Measurements from ENCODE around the gene NEDD9. TPM values are rescaled to one million over a fixed set of nuclear protein-coding genes. Genes with fewer than 3 reads are reported as not detected.

Gene NEDD9
- total and polyA plus RNA-seq, 10 of the 15 experiments (the other 5 are each of a cell fraction or from before 2014, with no cell fraction given): 4.9 to 92.6 (median 14.6) TPM

DNA sequence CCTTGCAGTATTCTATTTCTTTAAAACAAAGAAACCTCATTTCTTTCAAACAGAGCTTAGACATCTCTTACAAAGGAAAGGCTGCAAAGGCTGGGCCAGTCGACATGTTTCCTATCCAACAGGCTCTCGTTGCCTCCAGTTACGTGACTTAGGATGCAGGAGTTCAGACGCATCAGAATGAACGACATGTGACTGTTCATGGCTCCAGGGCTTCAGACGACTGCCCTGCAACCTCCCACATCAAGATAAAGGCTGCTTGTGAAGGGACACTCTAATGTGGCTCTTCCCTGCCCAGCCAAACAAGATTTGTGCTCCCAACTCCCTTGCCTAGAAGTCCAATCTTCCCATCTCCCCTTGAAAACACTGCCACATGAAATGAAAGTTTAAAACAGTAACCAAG is 14.3 kb upstream of the NEDD9 start:
- no peaks in the 10 kb centered on the region for H4K20me1 ChIP-seq (ENCODE audit: control insufficient read depth, insufficient read depth)
- TF ChIP-seq, protein P1, sequence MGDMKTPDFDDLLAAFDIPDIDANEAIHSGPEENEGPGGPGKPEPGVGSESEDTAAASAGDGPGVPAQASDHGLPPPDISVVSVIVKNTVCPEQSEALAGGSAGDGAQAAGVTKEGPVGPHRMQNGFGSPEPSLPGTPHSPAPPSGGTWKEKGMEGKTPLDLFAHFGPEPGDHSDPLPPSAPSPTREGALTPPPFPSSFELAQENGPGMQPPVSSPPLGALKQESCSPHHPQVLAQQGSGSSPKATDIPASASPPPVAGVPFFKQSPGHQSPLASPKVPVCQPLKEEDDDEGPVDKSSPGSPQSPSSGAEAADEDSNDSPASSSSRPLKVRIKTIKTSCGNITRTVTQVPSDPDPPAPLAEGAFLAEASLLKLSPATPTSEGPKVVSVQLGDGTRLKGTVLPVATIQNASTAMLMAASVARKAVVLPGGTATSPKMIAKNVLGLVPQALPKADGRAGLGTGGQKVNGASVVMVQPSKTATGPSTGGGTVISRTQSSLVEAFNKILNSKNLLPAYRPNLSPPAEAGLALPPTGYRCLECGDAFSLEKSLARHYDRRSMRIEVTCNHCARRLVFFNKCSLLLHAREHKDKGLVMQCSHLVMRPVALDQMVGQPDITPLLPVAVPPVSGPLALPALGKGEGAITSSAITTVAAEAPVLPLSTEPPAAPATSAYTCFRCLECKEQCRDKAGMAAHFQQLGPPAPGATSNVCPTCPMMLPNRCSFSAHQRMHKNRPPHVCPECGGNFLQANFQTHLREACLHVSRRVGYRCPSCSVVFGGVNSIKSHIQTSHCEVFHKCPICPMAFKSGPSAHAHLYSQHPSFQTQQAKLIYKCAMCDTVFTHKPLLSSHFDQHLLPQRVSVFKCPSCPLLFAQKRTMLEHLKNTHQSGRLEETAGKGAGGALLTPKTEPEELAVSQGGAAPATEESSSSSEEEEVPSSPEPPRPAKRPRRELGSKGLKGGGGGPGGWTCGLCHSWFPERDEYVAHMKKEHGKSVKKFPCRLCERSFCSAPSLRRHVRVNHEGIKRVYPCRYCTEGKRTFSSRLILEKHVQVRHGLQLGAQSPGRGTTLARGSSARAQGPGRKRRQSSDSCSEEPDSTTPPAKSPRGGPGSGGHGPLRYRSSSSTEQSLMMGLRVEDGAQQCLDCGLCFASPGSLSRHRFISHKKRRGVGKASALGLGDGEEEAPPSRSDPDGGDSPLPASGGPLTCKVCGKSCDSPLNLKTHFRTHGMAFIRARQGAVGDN (IDR thresholded peaks at IDR 0.05): no peak
- no peak for TF ChIP-seq RELA (IDR thresholded peaks at IDR 0.05; ENCODE audit: borderline replicate concordance, partially characterized antibody)
- TF ChIP-seq, protein P2, sequence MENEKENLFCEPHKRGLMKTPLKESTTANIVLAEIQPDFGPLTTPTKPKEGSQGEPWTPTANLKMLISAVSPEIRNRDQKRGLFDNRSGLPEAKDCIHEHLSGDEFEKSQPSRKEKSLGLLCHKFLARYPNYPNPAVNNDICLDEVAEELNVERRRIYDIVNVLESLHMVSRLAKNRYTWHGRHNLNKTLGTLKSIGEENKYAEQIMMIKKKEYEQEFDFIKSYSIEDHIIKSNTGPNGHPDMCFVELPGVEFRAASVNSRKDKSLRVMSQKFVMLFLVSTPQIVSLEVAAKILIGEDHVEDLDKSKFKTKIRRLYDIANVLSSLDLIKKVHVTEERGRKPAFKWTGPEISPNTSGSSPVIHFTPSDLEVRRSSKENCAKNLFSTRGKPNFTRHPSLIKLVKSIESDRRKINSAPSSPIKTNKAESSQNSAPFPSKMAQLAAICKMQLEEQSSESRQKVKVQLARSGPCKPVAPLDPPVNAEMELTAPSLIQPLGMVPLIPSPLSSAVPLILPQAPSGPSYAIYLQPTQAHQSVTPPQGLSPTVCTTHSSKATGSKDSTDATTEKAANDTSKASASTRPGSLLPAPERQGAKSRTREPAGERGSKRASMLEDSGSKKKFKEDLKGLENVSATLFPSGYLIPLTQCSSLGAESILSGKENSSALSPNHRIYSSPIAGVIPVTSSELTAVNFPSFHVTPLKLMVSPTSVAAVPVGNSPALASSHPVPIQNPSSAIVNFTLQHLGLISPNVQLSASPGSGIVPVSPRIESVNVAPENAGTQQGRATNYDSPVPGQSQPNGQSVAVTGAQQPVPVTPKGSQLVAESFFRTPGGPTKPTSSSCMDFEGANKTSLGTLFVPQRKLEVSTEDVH (IDR thresholded peaks at IDR 0.05; ENCODE audit: low read depth, partially characterized antibody): no peak
- no peak for TF ChIP-seq BHLHE40 (IDR thresholded peaks at IDR 0.05; ENCODE audit: borderline replicate concordance in 1 of 2, low read depth in 2 of 2, low read length in 1 of 2)
- no peak for TF ChIP-seq NFXL1 (IDR thresholded peaks at IDR 0.05; ENCODE audit: borderline replicate concordance)
- H3K9ac ChIP-seq (ENCODE audit: control insufficient read depth, insufficient read depth, low read length): no peak overlapping the region
- H3K27ac ChIP-seq (ENCODE audit: control insufficient read depth, insufficient read depth): no peak overlapping the region
- no peak overlapping the region for H3K4me3 ChIP-seq
- H3K9me3 ChIP-seq (replicated peaks; ENCODE audit: control insufficient read depth, insufficient read depth, low read length): peaks cover 6% of the 10 kb centered on the region; the same call in 1 of the 3 replicates
- 93% methylated on average over 6 of the region's 6 CpGs for WGBS (ENCODE audit: insufficient coverage, insufficient replicate concordance, low lambda C conversion rate, missing lambda C conversion rate)
- no peaks in the 10 kb centered on the region for H3K4me1 ChIP-seq (ENCODE audit: control insufficient read depth, insufficient read depth, low read length)
- H2AFZ ChIP-seq (ENCODE audit: control insufficient read depth, low read depth, low read length): no peak overlapping the region
- ATAC-seq (no peak), FAIRE-seq (no peak), DNase-seq (ENCODE audit: low read depth, low spot score) (no peak)
- no peak overlapping the region for H3K4me2 ChIP-seq (ENCODE audit: control insufficient read depth, insufficient read depth)
- ChIA-PET SMC1A (ENCODE audit: uncharacterized antibody, unreplicated experiment) (interaction anchor here (1.5 to 5.6 kb wide), 4 partner anchors 8 to 71 kb away, joined by 3 to 36 read pairs (median 8); partner anchors contain the start of gene NEDD9), CTCF (interaction anchor here (1.0 to 1.5 kb wide), 2 partner anchors 8 to 75 kb away, joined by 3 to 5 read pairs; no protein-coding TSS in a partner anchor), POLR2A (no interaction called here), RAD21 (ENCODE audit: unreplicated experiment) (interaction anchor here (1.2 to 2.4 kb wide), 2 partner anchors 14 to 31 kb away, joined by 3 to 9 read pairs; partner anchors contain the start of gene NEDD9)
- no peaks in the 10 kb centered on the region for H3K79me2 ChIP-seq (ENCODE audit: control insufficient read depth, insufficient read depth, low read length)
- in situ Hi-C loops (cut with MboI): no loop called here
- BruUV-seq (replicated peaks): no TSS peak
- no peaks in the 10 kb centered on the region for H3K27me3 ChIP-seq (replicated peaks in 1 of 2; ENCODE audit: control insufficient read depth in 2 of 2, insufficient read depth in 2 of 2, low read length in 1 of 2)
- peaks cover 3 to 4% of the 10 kb centered on the region in 2 experiments; a peak in 3 of 4 replicates for H3K36me3 ChIP-seq (ENCODE audit: control insufficient read depth in 2 of 2, insufficient read depth in 2 of 2, low read length in 1 of 2)
- intact Hi-C loops (cut with micrococcal nuclease; ENCODE audit: unreplicated experiment): no loop called here

Measured in GM12878 (cell line).